ENCODE data around the gene PXDN.

The PXDN gene

DNA sequence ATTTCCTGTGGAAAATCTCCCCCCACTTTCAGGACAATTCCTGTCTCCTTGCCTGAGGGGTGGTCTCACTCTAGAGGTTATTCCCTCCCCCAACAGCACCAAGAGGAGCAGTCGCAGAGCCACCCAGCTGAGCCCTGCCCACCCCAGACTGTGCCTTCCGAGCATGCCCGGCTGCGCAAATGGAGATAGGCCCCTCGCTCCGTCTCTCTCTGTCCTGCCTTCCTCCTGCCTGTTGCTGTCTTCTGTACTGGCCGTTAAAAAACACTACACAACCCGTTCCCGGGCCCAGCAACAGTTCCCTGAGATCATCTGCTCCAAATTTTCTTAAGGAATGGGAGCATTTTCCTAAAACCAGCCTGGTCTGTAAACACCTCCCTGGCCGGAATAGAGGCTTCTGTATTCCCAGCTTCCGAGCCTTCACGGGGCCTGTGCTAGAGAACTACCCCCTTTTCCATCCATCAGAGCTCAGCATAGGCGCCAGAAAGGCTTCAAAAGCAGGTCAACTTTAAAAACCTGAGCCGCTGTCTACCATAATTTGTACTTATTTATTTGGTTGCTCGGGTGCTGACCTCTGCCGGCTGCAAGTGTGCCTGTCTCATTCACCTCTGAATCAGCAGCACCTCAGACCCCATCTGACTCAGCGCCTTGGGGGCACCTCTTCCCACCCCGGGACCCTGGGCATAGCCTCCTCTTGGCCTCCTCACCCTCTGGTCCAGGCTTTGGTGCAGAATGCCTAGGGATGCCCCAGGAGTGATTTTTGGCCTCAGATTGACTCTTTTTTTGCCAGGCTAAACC, 159.4 kb downstream of the PXDN start:
- Histone ChIP-seq H3K4me1 (ENCODE audit: insufficient read depth, low read length) (no peaks in the 10 kb centered on the region; the same call in 1 of the 2 replicates), H3K9ac (ENCODE audit: low read depth, low read length) (no peak overlapping the region), H3K36me3 (ENCODE audit: insufficient read depth, low read length) (no peaks in the 10 kb centered on the region), H3K9me3 (ENCODE audit: control insufficient read depth, insufficient read depth, low read length) (no peaks in the 10 kb centered on the region)

DNA sequence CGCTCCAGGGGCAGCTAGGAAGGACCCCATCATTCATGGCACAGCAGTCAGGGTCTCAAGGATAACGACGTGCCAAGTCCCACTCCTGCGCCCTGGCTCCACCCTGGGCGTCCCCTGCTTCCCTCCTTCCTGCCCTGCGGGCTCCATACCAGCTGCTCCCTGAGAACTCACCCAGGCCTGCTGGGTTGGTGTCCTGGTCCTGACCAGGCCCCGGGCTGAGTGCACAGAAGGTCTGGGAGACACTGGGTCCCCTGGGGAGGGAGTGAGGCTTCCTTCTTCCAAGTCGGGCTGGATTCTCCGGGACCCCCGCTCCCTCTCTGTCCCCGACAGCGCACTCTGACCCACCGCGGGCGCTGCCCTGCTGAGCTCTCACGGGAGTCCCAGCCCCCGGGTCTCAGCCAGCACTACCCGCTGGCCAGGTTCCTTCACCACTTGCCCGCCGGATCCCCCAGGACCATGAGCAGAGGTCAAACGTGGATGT, 160.2 kb downstream of the PXDN start:
- Histone ChIP-seq H3K9me3 (ENCODE audit: control insufficient read depth, insufficient read depth, low read length) (no peaks in the 10 kb centered on the region), H3K4me1 (ENCODE audit: insufficient read depth, low read length) (peaks cover 3% of the 10 kb centered on the region; the same call in 1 of the 2 replicates), H3K36me3 (ENCODE audit: insufficient read depth, low read length) (no peaks in the 10 kb centered on the region), H3K9ac (ENCODE audit: low read depth, low read length) (no peak overlapping the region)

DNA sequence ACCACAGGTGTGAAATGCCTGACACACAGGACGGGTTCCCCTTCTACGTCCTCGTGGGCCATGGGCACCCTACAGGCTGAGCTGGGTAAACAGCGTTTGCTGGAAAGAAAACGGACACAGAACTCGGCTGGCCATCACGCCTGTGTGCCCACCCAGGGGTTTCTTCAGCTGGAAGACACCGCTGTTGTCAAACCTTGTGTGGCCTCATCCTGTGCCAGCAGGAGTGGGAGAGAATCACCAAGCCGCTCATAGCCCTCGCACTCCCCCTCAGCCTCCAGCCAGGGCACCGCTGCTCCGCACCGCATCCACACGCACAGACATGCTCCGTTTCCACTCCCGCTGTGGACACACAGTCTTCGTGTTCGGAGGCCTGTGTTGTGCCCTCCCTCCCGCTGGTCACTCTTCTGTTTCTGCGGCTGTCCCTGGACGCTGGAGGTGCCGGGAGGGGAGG, 161.4 kb downstream of the PXDN start:
- Histone ChIP-seq H3K36me3 (ENCODE audit: insufficient read depth, low read length) (no peaks in the 10 kb centered on the region), H3K9ac (ENCODE audit: low read depth, low read length) (no peak overlapping the region), H3K9me3 (ENCODE audit: control insufficient read depth, insufficient read depth, low read length) (no peaks in the 10 kb centered on the region), H3K4me1 (ENCODE audit: insufficient read depth, low read length) (0 out of 2 replicates have a peak, but pooled peaks cover 3% of the 10 kb centered on the region)

DNA sequence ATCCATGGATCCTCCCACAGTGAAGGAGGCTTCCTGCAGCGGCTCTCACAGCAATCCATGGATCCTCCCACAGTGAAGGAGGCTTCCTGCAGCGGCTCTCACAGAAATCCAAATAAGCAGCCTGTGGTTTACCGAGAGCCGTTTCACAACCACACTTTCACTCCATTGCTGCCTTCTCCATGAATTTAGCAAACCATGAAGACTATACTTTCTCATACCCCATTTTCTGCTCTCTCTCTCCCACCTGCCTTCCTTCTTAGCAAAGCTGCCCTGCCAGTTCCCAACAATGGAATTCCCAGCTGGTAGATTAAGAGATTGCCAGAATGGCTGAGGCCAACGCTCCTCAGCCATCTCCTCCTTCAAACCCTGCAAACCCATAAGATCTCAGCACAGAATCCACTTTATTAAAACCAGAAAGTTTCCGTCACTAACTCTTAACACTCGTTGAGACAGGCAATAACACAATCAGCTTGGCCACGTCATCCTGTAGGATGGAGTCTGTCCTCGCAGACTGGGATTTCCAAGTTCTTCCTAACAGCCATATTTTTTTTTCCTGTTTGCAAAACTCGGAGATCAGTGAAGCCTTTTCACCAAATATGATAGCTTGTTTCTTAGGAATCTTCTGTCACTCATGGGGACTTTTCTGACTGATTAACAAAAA, 162.2 kb downstream of the PXDN start:
- Histone ChIP-seq H3K9ac (ENCODE audit: low read depth, low read length) (no peak overlapping the region), H3K9me3 (ENCODE audit: control insufficient read depth, insufficient read depth, low read length) (no peaks in the 10 kb centered on the region), H3K4me1 (ENCODE audit: insufficient read depth, low read length) (0 out of 2 replicates have a peak, but pooled peaks cover 3% of the 10 kb centered on the region), H3K36me3 (ENCODE audit: insufficient read depth, low read length) (no peaks in the 10 kb centered on the region)

All from ES-I3 (cell line).